ENCODE data around the gene ATXN1. TPM values are rescaled to one million over a fixed set of nuclear protein-coding genes. Genes with fewer than 3 reads are reported as not detected.

Gene ATXN1
- total and polyA plus RNA-seq, 3 donors from 2014 or later = 12.8 to 84.1 (median 64.3) TPM

- intact Hi-C loops (cut with DNase I; ENCODE audit: low total_unique reads) = no loop called here
- no peak for TF ChIP-seq CTCF (IDR thresholded peaks at IDR 0.05)
- no peak for TF ChIP-seq POLR2A (IDR thresholded peaks at IDR 0.05)
- 80 to 84% methylated on average over 10 of the region's 10 CpGs for WGBS, 2 donors
- no peaks in the 10 kb centered on the region for H3K9me3 ChIP-seq
- H3K27ac ChIP-seq = no peak overlapping the region
- H3K36me3 ChIP-seq (ENCODE audit: low read depth, missing control alignments) = no peaks in the 10 kb centered on the region
- no peaks in the 10 kb centered on the region for H3K27me3 ChIP-seq
- DNase-seq = no peak
- no peaks in the 10 kb centered on the region for H3K4me1 ChIP-seq
- no peak overlapping the region for H3K4me3 ChIP-seq
Measured at GRCh38 chr6:16374461-16375200, 386.6 kb downstream of the ATXN1 start.

DNA sequence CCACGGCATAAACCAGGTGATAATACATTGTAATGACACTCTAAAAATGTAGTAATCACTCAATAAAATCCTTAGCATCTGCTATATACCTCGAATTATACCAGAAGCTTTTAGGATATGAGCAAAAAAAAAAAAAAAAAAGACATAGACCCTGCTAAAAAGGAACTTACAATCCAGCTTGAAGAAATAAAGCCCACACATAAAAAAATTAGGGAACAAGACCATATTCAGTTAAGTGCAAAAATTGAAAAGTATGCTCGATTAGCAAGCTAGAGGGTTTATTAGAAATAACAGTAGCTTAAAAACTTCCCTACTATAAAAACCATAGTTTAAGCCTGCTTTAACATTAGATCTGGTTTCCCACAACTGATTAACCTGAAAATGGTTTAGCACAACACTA, 387.2 kb downstream of the ATXN1 start:
- Histone ChIP-seq H3K27me3 (no peaks in the 10 kb centered on the region), H3K27ac (no peak overlapping the region), H3K4me3 (no peak overlapping the region), H3K4me1 (no peaks in the 10 kb centered on the region), H3K9me3 (no peaks in the 10 kb centered on the region), H3K36me3 (ENCODE audit: low read depth, missing control alignments) (no peaks in the 10 kb centered on the region)
- 59 to 74% methylated on average over 3 of the region's 3 CpGs for WGBS, 2 donors
- intact Hi-C loops (cut with DNase I; ENCODE audit: low total_unique reads) = no loop called here
- TF ChIP-seq CTCF (IDR thresholded peaks at IDR 0.05) = no peak
- TF ChIP-seq POLR2A (IDR thresholded peaks at IDR 0.05) = no peak
- DNase-seq = no peak

- no peaks in the 10 kb centered on the region for H3K4me1 ChIP-seq
- 90 to 95% methylated on average over 1 of the region's 1 CpG for WGBS, 2 donors
Measured at GRCh38 chr6:16372029-16372776, 389.1 kb downstream of the ATXN1 start.

DNA sequence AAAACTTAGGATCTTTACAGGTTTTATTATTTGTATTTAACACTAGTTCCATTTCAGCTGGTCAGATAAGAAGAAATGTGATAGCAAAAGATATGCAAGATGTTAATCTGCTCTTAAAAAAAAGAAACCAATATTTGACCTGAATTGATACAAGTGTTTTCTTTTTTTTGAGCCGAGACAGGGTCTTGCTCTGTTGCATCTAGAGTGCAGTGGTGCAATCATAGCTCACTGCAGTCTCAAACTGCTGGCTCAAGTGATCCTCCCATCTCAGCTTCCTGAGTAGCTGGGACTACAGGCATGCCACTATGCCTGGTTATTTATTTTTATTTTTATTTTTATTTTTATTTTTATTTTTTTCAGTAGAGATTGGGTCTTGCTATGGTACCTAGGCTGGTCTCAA, 389.9 kb downstream of the ATXN1 start:
- H3K4me1 ChIP-seq = no peaks in the 10 kb centered on the region
- 75 to 83% methylated on average over 1 of the region's 1 CpG for WGBS, 2 donors
- no peaks in the 10 kb centered on the region for H3K36me3 ChIP-seq (ENCODE audit: low read depth, missing control alignments)
- H3K27ac ChIP-seq = no peak overlapping the region
- no peak overlapping the region for H3K4me3 ChIP-seq
- no peaks in the 10 kb centered on the region for H3K9me3 ChIP-seq
- intact Hi-C loops (cut with DNase I; ENCODE audit: low total_unique reads) = no loop called here
- TF ChIP-seq CTCF (IDR thresholded peaks at IDR 0.05) (no peak), POLR2A (IDR thresholded peaks at IDR 0.05) (no peak)
- no peak for DNase-seq
- H3K27me3 ChIP-seq = no peaks in the 10 kb centered on the region

More at GRCh38 chr6:16372029-16372776, 389.1 kb downstream of the ATXN1 start:
- intact Hi-C loops (cut with DNase I; ENCODE audit: low total_unique reads) = no loop called here
- Histone ChIP-seq H3K27me3 (no peaks in the 10 kb centered on the region), H3K27ac (no peak overlapping the region), H3K9me3 (no peaks in the 10 kb centered on the region), H3K4me3 (no peak overlapping the region), H3K36me3 (ENCODE audit: low read depth, missing control alignments) (no peaks in the 10 kb centered on the region)
- no peak for TF ChIP-seq POLR2A (IDR thresholded peaks at IDR 0.05)
- no peak for TF ChIP-seq CTCF (IDR thresholded peaks at IDR 0.05)
- no peak for DNase-seq

All from testis (tissue), 3 donors.